Activated CD8-positive, alpha-beta T cell treated with anti-CD3 and anti-CD28 coated beads for 36 hours (primary cell): Measurements from ENCODE around the gene ANTXR1. TPM values are rescaled to one million over a fixed set of nuclear protein-coding genes. Genes with fewer than 3 reads are reported as not detected.

Source experiments
- ATAC-seq: fragments of 200-7000 bp; cut with Tn5 transposase; one replicate; pipeline ENCODE4 v1.10.0; 2021; ENCODE audit warnings: mild to moderate bottlenecking, moderate library complexity
- CTCF ChIA-PET: fragments of 350-600 bp; sonication (Branson Sonifier 250); formaldehyde crosslinking; loops from one replicate; lab custom pipeline; 2021; ENCODE audit warnings: antibody characterized with exemption; lab: Charles Lee
- POLR2A ChIA-PET: fragments of 350-600 bp; sonication (Branson Sonifier 250); formaldehyde crosslinking; loops from one replicate; lab custom pipeline; 2021; ENCODE audit warnings: antibody characterized with exemption; lab: Charles Lee
- DNase-seq: peaks from one replicate; pipeline ENCODE4 v3.0.0-alpha.2; 2020
- H3K27ac Mint-ChIP-seq: one replicate; pipeline ENCODE4 v1.8.0; 2021; ENCODE audit warnings: mild to moderate bottlenecking, mixed read lengths
- H3K27me3 Mint-ChIP-seq: one replicate; pipeline ENCODE4 v1.8.0; 2021; ENCODE audit warnings: mixed read lengths
- H3K36me3 Mint-ChIP-seq: one replicate; pipeline ENCODE4 v1.8.0; 2021; ENCODE audit warnings: low read depth, mixed read lengths
- H3K4me1 Mint-ChIP-seq: one replicate; pipeline ENCODE4 v1.8.0; 2021; ENCODE audit warnings: low read depth, mixed read lengths
- H3K4me3 Mint-ChIP-seq: one replicate; pipeline ENCODE4 v1.8.0; 2021; ENCODE audit warnings: mild to moderate bottlenecking, moderate library complexity, mixed read lengths
- H3K9me3 Mint-ChIP-seq: one replicate; pipeline ENCODE4 v1.8.0; 2021; ENCODE audit warnings: mixed read lengths
- intact Hi-C: fragments of 100-400 bp; cut with micrococcal nuclease; formaldehyde crosslinking; loops from one replicate; pipeline ENCODE4 v1.10.0; 2022
- total RNA-seq, 2 experiments: library from RNA; stranded (reverse); gene quantifications; one replicate each; pipeline ENCODE4 v1.2.3, GENCODE V29; 2021
- TF ChIP-seq, protein P1 (sequence below): fragments of 200-600 bp; IDR thresholded peaks from one replicate; pipeline ENCODE4 v1.8.0; 2022; ENCODE audit warnings: antibody characterized with exemption, mild to moderate bottlenecking

ANTXR1 gene
- total RNA-seq, 2 experiments from 2014 or later = 0.05 to 0.09 TPM

- Mint-ChIP-seq H3K4me3 (no peak overlapping the region), H3K4me1 (no peaks in the 10 kb centered on the region), H3K9me3 (no peaks in the 10 kb centered on the region), H3K27ac (no peak overlapping the region), H3K36me3 (no peaks in the 10 kb centered on the region), H3K27me3 (no peaks in the 10 kb centered on the region)
- POLR2A ChIA-PET = no interaction called here
- no peak for DNase-seq
- no peak for ATAC-seq
- CTCF ChIA-PET = no interaction called here
- TF ChIP-seq, protein P1, sequence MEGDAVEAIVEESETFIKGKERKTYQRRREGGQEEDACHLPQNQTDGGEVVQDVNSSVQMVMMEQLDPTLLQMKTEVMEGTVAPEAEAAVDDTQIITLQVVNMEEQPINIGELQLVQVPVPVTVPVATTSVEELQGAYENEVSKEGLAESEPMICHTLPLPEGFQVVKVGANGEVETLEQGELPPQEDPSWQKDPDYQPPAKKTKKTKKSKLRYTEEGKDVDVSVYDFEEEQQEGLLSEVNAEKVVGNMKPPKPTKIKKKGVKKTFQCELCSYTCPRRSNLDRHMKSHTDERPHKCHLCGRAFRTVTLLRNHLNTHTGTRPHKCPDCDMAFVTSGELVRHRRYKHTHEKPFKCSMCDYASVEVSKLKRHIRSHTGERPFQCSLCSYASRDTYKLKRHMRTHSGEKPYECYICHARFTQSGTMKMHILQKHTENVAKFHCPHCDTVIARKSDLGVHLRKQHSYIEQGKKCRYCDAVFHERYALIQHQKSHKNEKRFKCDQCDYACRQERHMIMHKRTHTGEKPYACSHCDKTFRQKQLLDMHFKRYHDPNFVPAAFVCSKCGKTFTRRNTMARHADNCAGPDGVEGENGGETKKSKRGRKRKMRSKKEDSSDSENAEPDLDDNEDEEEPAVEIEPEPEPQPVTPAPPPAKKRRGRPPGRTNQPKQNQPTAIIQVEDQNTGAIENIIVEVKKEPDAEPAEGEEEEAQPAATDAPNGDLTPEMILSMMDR = no peak
- intact Hi-C loops = no loop called here
These were observed 191.7 kb downstream of the ANTXR1 start for GRCh38 chr2:69204654-69205053.

GRCh38 chr2:69205076-69205475 lies 192.1 kb downstream of the ANTXR1 start:
- TF ChIP-seq, protein P1 = no peak
- no peaks in the 10 kb centered on the region for H3K27me3 Mint-ChIP-seq
- ChIA-PET POLR2A (no interaction called here), CTCF (no interaction called here)
- no peak for DNase-seq
- H3K4me3 Mint-ChIP-seq = no peak overlapping the region
- no peaks in the 10 kb centered on the region for H3K4me1 Mint-ChIP-seq
- ATAC-seq = no peak
- intact Hi-C loops = no loop called here
- H3K9me3 Mint-ChIP-seq = no peaks in the 10 kb centered on the region
- no peak overlapping the region for H3K27ac Mint-ChIP-seq
- H3K36me3 Mint-ChIP-seq = no peaks in the 10 kb centered on the region

- no peak overlapping the region for H3K27ac Mint-ChIP-seq
- no peaks in the 10 kb centered on the region for H3K4me1 Mint-ChIP-seq
- no peaks in the 10 kb centered on the region for H3K27me3 Mint-ChIP-seq
- ATAC-seq = no peak
- TF ChIP-seq, protein P1 = no peak
- no peak for DNase-seq
- no peaks in the 10 kb centered on the region for H3K36me3 Mint-ChIP-seq
- intact Hi-C loops = no loop called here
- H3K9me3 Mint-ChIP-seq = no peaks in the 10 kb centered on the region
- ChIA-PET CTCF (no interaction called here), POLR2A (no interaction called here)
- H3K4me3 Mint-ChIP-seq = no peak overlapping the region
These were observed 192.5 kb downstream of the ANTXR1 start for GRCh38 chr2:69205491-69205890.

DNA sequence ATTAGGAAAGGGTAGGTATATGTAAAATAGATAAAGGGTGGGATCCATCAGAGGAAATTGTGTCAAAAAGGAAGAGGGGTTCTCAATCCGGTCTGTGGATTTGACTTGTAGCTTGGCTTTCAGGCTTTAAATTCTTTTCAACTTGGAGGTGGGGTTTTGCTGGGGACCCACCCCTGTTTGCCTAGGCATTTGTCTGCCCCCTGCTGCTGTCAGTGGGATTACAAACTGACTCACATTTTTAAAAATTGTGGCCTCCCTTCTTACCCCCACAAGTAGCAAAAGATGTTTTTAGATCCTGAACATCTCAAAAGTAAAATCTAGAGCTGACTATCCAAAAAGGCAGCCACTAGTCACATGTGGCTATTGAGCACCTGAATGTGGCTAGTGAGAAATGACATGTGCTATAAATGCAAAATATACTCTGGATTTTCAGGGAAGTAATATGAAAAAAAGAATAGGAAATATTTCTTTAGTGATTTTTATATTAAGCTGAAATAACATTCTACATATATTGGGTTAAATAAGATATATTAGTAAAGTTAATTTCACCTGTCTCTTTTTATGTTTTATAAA lies 195.1 kb downstream of the ANTXR1 start:
- H3K27ac Mint-ChIP-seq = no peak overlapping the region
- TF ChIP-seq, protein P1 = no peak
- no peak overlapping the region for H3K4me3 Mint-ChIP-seq
- POLR2A ChIA-PET = no interaction called here
- H3K4me1 Mint-ChIP-seq = no peaks in the 10 kb centered on the region
- no peaks in the 10 kb centered on the region for H3K27me3 Mint-ChIP-seq
- DNase-seq = peak; percentile 9
- intact Hi-C loops = no loop called here
- no peak for ATAC-seq
- CTCF ChIA-PET = interaction anchor here (0.7 to 1.9 kb wide), 5 partner anchors 20 to 648 kb away, joined by 3 to 5 read pairs (median 4); no protein-coding TSS in a partner anchor
- H3K9me3 Mint-ChIP-seq = no peaks in the 10 kb centered on the region
- no peaks in the 10 kb centered on the region for H3K36me3 Mint-ChIP-seq

DNA sequence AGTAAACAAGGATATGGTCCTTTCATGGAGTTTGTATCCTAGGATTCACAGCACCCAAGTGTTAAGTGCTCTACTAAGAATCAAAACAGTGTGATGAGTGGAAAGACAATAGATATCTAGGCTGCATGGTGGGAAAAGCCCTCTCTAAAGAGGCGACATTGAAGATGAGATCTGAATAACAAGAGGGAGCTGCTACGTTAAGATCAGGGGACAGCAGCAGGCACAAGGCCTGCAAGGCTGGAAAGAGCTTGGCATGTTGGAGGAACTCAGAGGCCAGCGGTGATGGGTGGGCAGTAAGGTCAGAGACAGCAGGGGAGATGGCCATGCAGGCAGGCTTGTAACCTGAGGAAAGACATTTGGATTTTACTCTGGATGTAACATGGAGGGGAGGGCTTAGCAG lies 196.5 kb downstream of the ANTXR1 start:
- Mint-ChIP-seq H3K4me3 (no peak overlapping the region), H3K9me3 (no peaks in the 10 kb centered on the region), H3K27ac (no peak overlapping the region), H3K4me1 (no peaks in the 10 kb centered on the region), H3K27me3 (no peaks in the 10 kb centered on the region), H3K36me3 (no peaks in the 10 kb centered on the region)
- TF ChIP-seq, protein P1 = no peak
- intact Hi-C loops = no loop called here
- no peak for ATAC-seq
- CTCF ChIA-PET = no interaction called here
- POLR2A ChIA-PET = no interaction called here
- no peak for DNase-seq
